Upper lobe of left lung (tissue), 6 donors: ENCODE measurements around the gene PDGFD. TPM values are rescaled to one million over a fixed set of nuclear protein-coding genes. Genes with fewer than 3 reads are reported as not detected.

Experiments
- ATAC-seq, 2 donors: fragments of 200-7000 bp; cut with Tn5 transposase; one replicate each; pipeline ENCODE4 v1.9.1; 2022; ENCODE audit warnings: mild to moderate bottlenecking in 2 of 2, moderate library complexity in 2 of 2; ENCODE audit not compliant: low FRiP score in 2 of 2
- DNase-seq, 2 donors: peaks; one replicate each; pipeline ENCODE4 v3.0.0-alpha.2; 2019 to 2020
- H3K27ac ChIP-seq, 4 donors: fragments of 200-600 bp; sonication (generic); one replicate each; pipeline ENCODE4 v1.5.1; 2016 to 2019
- H3K27me3 ChIP-seq, 4 donors: fragments of 200-600 bp; sonication (generic); one replicate each; pipeline ENCODE4 v1.5.1; 2017 to 2019
- H3K36me3 ChIP-seq, 4 donors: fragments of 200-600 bp; sonication (generic); one replicate each; pipeline ENCODE4 v1.5.1; 2016 to 2019
- H3K4me1 ChIP-seq, 4 donors: fragments of 200-600 bp; sonication (generic); one replicate each; pipeline ENCODE4 v1.5.1; 2018 to 2019
- H3K4me3 ChIP-seq, 4 donors: fragments of 200-600 bp; sonication (generic); one replicate each; pipeline ENCODE4 v1.5.1; 2017 to 2019; ENCODE audit warnings: mild to moderate bottlenecking in 2 of 4, moderate library complexity in 1 of 4
- H3K9me3 ChIP-seq, 4 donors: fragments of 200-600 bp; sonication (generic); one replicate each; pipeline ENCODE4 v1.5.1; 2018 to 2019
- EP300 ChIP-seq, 4 donors: sonication (generic); formaldehyde crosslinking; IDR thresholded peaks; one replicate each; pipeline ENCODE4 v1.5.1; 2017; ENCODE audit warnings: antibody characterized with exemption in 4 of 4, control low read depth in 2 of 4
- POLR2A ChIP-seq, 4 donors: fragments of 450-650 bp; IDR thresholded peaks; one replicate each; pipeline ENCODE4 v1.5.1; 2016 to 2017; ENCODE audit warnings: antibody characterized with exemption in 4 of 4, mild to moderate bottlenecking in 2 of 4
- POLR2AphosphoS5 ChIP-seq, 2 donors: sonication (generic); formaldehyde crosslinking; IDR thresholded peaks; one replicate each; pipeline ENCODE4 v1.5.1; 2017; ENCODE audit warnings: antibody characterized with exemption in 2 of 2
- WGBS, 2 donors: methylation state at CpG; one replicate each; pipeline ENCODE4 v1.1.5; 2017 to 2018; 5-methylcytosine and 5-hydroxymethylcytosine counted together
- total RNA-seq, 6 donors: library from RNA; depleted of rRNA in 4 of 6; stranded (reverse); fragments of >200 nt in 4 of 6; gene quantifications; one replicate each; pipeline versions ENCODE4 v1.1.0 to v1.2.1, GENCODE V29; 2016 to 2021
- TF ChIP-seq, protein P1 (sequence below), 6 experiments: fragments of 450-650 bp in 4 of 6; fragments of 200-600 bp in 2 of 6; sonication (generic) in 2 of 6; IDR thresholded peaks; one replicate each; pipeline ENCODE4 v1.5.1; 2016 to 2019; ENCODE audit warnings: antibody characterized with exemption in 6 of 6
- donor health status: DM: no; HTN: no; CAD: no; lungs with moderate emphysema.
- donor health status: DM: no; HTN: yes; CAD: no; lungs with severe emphysema.

PDGFD gene
- total RNA-seq, 6 donors from 2014 or later = 2.1 to 6.6 (median 2.7) TPM; not detected in 1

DNA sequence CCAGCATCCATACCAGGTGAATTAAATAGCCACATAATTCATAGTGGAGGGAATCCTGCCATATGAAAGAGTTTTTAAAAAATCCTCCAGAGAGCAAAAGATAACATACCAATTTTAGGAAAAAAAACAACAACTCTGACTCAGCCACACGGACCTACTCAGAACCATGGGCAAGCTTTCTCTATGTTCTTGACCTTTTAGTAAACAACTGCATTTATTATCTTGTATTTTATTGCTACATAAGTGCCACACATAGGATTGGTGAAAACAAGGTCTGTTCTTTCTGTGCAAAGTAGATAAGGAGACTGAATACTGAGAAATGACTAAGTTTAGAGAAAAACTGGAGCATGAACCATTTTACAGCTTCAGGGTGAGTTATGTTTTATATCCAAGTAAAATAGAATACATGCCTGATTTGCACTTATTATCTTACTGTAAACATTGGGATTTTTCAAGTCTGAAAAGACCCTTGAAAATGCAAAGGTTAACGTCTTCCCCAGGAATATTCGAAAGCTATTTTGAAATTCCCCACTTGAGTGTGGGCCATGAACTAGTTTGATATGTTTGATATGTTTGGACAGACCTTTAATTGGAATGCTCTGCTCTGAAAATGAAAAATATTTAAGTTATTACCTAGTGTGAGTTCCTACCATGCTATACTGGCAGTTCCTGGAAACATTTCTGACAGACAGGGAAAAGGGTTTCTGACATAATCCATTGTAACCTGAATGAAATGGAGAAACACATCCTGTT is 217.0 kb downstream of the PDGFD start:
- Histone ChIP-seq H3K27ac (no peak overlapping the region), H3K4me3 (no peak overlapping the region), H3K36me3 (no peaks in the 10 kb centered on the region), H3K4me1 (no peaks in the 10 kb centered on the region), H3K9me3 (no peaks in the 10 kb centered on the region), H3K27me3 (no peaks in the 10 kb centered on the region)
- TF ChIP-seq POLR2AphosphoS5 (IDR thresholded peaks at IDR 0.05) (no peak), EP300 (IDR thresholded peaks at IDR 0.05) (no peak), POLR2A (IDR thresholded peaks at IDR 0.05) (no peak)
- TF ChIP-seq, protein P1, sequence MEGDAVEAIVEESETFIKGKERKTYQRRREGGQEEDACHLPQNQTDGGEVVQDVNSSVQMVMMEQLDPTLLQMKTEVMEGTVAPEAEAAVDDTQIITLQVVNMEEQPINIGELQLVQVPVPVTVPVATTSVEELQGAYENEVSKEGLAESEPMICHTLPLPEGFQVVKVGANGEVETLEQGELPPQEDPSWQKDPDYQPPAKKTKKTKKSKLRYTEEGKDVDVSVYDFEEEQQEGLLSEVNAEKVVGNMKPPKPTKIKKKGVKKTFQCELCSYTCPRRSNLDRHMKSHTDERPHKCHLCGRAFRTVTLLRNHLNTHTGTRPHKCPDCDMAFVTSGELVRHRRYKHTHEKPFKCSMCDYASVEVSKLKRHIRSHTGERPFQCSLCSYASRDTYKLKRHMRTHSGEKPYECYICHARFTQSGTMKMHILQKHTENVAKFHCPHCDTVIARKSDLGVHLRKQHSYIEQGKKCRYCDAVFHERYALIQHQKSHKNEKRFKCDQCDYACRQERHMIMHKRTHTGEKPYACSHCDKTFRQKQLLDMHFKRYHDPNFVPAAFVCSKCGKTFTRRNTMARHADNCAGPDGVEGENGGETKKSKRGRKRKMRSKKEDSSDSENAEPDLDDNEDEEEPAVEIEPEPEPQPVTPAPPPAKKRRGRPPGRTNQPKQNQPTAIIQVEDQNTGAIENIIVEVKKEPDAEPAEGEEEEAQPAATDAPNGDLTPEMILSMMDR (IDR thresholded peaks at IDR 0.05) = no peak
- DNase-seq = no peak
- ATAC-seq = no peak
- 56 to 63% methylated on average over 3 of the region's 3 CpGs for WGBS, 2 donors

DNA sequence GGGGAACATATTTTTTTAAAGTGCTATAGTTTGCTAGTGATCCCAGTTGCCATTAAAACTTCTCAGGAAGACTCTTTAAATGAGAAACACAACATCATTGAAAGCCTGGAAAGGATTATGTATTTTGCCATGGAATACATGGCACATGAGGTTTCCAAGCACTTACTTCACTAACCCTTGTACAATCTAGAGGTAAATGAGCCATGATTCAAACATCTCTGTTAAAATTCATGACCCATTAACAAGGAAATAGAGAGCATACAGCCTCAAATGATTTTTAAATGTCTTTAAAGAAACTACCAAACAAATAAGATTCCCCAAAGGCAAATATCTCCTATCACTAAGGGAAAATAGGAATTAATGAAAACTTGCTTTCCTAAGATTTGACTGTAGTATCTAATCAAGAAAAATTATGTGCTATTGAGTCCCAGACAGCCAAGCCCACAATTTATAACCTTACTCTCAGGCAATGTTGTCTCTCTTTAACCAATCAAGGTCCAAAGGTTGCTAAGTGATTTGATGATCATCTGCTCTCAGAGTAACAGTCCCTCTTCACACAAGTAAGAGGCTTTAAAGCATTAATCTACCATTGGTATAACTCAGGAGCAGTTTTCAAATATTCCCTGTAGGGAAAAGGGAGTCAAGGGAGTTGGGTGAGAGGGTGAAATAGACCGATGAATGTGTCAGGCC is 219.6 kb downstream of the PDGFD start:
- 87 to 97% methylated on average over 1 of the region's 1 CpG for WGBS, 2 donors
- H3K4me3 ChIP-seq = no peak overlapping the region
- no peaks in the 10 kb centered on the region for H3K9me3 ChIP-seq
- no peaks in the 10 kb centered on the region for H3K36me3 ChIP-seq
- no peaks in the 10 kb centered on the region for H3K27me3 ChIP-seq
- H3K4me1 ChIP-seq = no peaks in the 10 kb centered on the region
- H3K27ac ChIP-seq = no peak overlapping the region
- no peak for TF ChIP-seq POLR2AphosphoS5 (IDR thresholded peaks at IDR 0.05)
- DNase-seq (no peak), ATAC-seq (no peak)

GRCh38 chr11:103942646-103943045 is 221.3 kb downstream of the PDGFD start:
- H3K4me1 ChIP-seq = no peaks in the 10 kb centered on the region
- H3K27ac ChIP-seq = no peak overlapping the region
- DNase-seq (no peak), ATAC-seq (no peak)
- no peaks in the 10 kb centered on the region for H3K27me3 ChIP-seq
- no peaks in the 10 kb centered on the region for H3K36me3 ChIP-seq
- no peak overlapping the region for H3K4me3 ChIP-seq
- TF ChIP-seq POLR2A (IDR thresholded peaks at IDR 0.05) = no peak
- no peak for TF ChIP-seq POLR2AphosphoS5 (IDR thresholded peaks at IDR 0.05)
- TF ChIP-seq, protein P1 (IDR thresholded peaks at IDR 0.05) = no peak
- no peak for TF ChIP-seq EP300 (IDR thresholded peaks at IDR 0.05)
- WGBS, 2 donors = 81 to 83% methylated on average over 1 of the region's 1 CpG
- no peaks in the 10 kb centered on the region for H3K9me3 ChIP-seq

DNA sequence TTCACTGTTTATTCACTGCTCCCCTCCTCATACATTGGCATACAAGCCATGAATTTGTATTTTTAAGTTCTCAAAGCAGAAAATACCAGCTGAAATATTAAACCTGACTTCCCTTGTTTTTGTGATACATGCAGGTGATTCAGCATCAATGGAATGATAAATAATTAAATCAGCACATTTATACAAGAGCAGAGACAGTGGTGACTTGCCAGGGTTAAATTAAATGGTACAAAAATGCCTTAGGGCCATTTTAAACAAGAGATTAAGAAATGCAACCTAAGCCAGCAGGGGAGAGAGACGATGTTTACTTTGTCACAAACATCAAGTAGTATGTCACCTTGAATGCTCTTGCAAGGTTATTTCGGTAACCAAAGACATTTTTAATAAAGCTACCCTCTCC is 223.4 kb downstream of the PDGFD start:
- no peaks in the 10 kb centered on the region for H3K36me3 ChIP-seq
- no peaks in the 10 kb centered on the region for H3K4me1 ChIP-seq
- H3K27ac ChIP-seq = no peak overlapping the region
- H3K27me3 ChIP-seq = no peaks in the 10 kb centered on the region
- TF ChIP-seq, protein P1 (IDR thresholded peaks at IDR 0.05) = no peak
- TF ChIP-seq POLR2AphosphoS5 (IDR thresholded peaks at IDR 0.05) (no peak), POLR2A (IDR thresholded peaks at IDR 0.05) (no peak), EP300 (IDR thresholded peaks at IDR 0.05) (no peak)
- no peak for DNase-seq
- H3K9me3 ChIP-seq = no peaks in the 10 kb centered on the region
- 55 to 65% methylated on average over 2 of the region's 2 CpGs for WGBS, 2 donors
- no peak overlapping the region for H3K4me3 ChIP-seq
- no peak for ATAC-seq

DNA sequence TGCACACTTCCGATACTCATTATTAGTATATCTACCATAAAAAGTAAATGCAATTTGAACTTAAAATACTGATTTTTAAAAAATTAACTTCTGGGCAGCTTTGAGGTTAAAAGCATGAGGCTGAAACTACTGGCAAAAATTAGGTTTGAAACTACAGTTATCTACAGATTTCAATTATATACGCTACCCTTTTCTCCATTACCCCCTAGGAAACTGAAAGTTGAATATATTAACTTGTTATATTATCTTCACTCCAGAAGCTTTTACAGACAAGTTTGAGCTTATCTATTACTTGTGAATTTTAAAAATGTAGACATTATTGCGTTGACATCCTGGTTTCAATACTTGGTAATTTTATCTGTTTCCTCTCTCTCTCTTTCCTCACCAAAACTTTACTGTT is 224.3 kb downstream of the PDGFD start:
- no peak for DNase-seq
- TF ChIP-seq POLR2AphosphoS5 (IDR thresholded peaks at IDR 0.05) = no peak
- ATAC-seq = no peak
- H3K4me1 ChIP-seq = no peaks in the 10 kb centered on the region
- no peak overlapping the region for H3K4me3 ChIP-seq
- WGBS, 2 donors = 59 to 87% methylated on average over 3 of the region's 3 CpGs
- H3K27ac ChIP-seq = no peak overlapping the region
- H3K9me3 ChIP-seq = no peaks in the 10 kb centered on the region
- H3K27me3 ChIP-seq = no peaks in the 10 kb centered on the region
- H3K36me3 ChIP-seq = no peaks in the 10 kb centered on the region
